Measurements from ENCODE around the gene ZBTB16.

GRCh38 chr11:114218508-114218907 lies 159.0 kb downstream of the ZBTB16 start:
- TF ChIP-seq CTCF (IDR thresholded peaks at IDR 0.05): no peak
- TF ChIP-seq POLR2A (IDR thresholded peaks at IDR 0.05): no peak
- TF ChIP-seq EP300 (IDR thresholded peaks at IDR 0.05): no peak

Measured in ovary (tissue), 3 donors.